NCI-H187 (cell line): ENCODE measurements around the gene CTNND2.

ENCODE experiments used
- DNase-seq, 2 experiments: peaks; one replicate each; lab custom pipeline; 2025; lab: John Stamatoyannopoulos, UW

CTNND2 gene

GRCh38 chr5:11174591-11174990, 729.7 kb downstream of the CTNND2 start:
- DNase-seq, result no peak

- no peak for DNase-seq
These were observed 731.8 kb downstream of the CTNND2 start for GRCh38 chr5:11172484-11172883.

GRCh38 chr5:11171236-11171635, 733.0 kb downstream of the CTNND2 start:
- DNase-seq, result no peak

- DNase-seq, result no peak
These were observed 737.3 kb downstream of the CTNND2 start for GRCh38 chr5:11166923-11167322.

GRCh38 chr5:11164531-11165294, 739.5 kb downstream of the CTNND2 start:
- no peak for DNase-seq

GRCh38 chr5:11157132-11157531, 747.1 kb downstream of the CTNND2 start:
- DNase-seq, result no peak

- DNase-seq, result no peak
These were observed 750.4 kb downstream of the CTNND2 start for GRCh38 chr5:11153670-11154382.

- DNase-seq, result no peak
These were observed 751.9 kb downstream of the CTNND2 start for GRCh38 chr5:11152368-11152767.

- DNase-seq, result no peak
These were observed 753.3 kb downstream of the CTNND2 start for GRCh38 chr5:11150976-11151375.

GRCh38 chr5:11148810-11149539, 755.3 kb downstream of the CTNND2 start:
- no peak for DNase-seq

- no peak for DNase-seq
These were observed 758.1 kb downstream of the CTNND2 start for GRCh38 chr5:11146171-11146570.

GRCh38 chr5:11143456-11144267, 760.6 kb downstream of the CTNND2 start:
- no peak for DNase-seq

- no peak for DNase-seq
These were observed 764.9 kb downstream of the CTNND2 start for GRCh38 chr5:11139217-11139865.

- DNase-seq, result no peak
These were observed 774.1 kb downstream of the CTNND2 start for GRCh38 chr5:11130131-11130530.

- no peak for DNase-seq
These were observed 776.2 kb downstream of the CTNND2 start for GRCh38 chr5:11128021-11128420.

GRCh38 chr5:11126844-11127243, 777.4 kb downstream of the CTNND2 start:
- DNase-seq, result no peak

- no peak for DNase-seq
These were observed 782.4 kb downstream of the CTNND2 start for GRCh38 chr5:11121885-11122284.

- DNase-seq, result no peak
These were observed 794.1 kb downstream of the CTNND2 start for GRCh38 chr5:11110128-11110527.

- DNase-seq, result no peak
These were observed 798.5 kb downstream of the CTNND2 start for GRCh38 chr5:11105696-11106095.

GRCh38 chr5:11104651-11105112, 799.6 kb downstream of the CTNND2 start:
- no peak for DNase-seq

- no peak for DNase-seq
These were observed 800.0 kb downstream of the CTNND2 start for GRCh38 chr5:11104210-11104609.
